Hepatocyte (in vitro differentiated cells): ENCODE measurements around the gene MAP3K6.

Experiments used
- EZH2 ChIP-seq: fragments of 200-600 bp; sonication (generic); IDR thresholded peaks from 2 replicates; pipeline ENCODE4 v1.6.1; 2016; ENCODE audit warnings: antibody characterized with exemption, mild to moderate bottlenecking, borderline replicate concordance
- EZH2phosphoT487 ChIP-seq: fragments of 200-600 bp; sonication (generic); IDR thresholded peaks from one replicate; pipeline ENCODE4 v1.6.1; 2018; ENCODE audit warnings: antibody characterized with exemption, mild to moderate bottlenecking, low read depth, moderate library complexity; ENCODE audit not compliant: unreplicated experiment, severe bottlenecking
- TF ChIP-seq, protein P1 (sequence below): fragments of 200-600 bp; sonication (generic); IDR thresholded peaks from 2 replicates; pipeline ENCODE4 v1.5.1; 2016; ENCODE audit warnings: antibody characterized with exemption, mild to moderate bottlenecking; ENCODE audit not compliant: poor library complexity

DNA sequence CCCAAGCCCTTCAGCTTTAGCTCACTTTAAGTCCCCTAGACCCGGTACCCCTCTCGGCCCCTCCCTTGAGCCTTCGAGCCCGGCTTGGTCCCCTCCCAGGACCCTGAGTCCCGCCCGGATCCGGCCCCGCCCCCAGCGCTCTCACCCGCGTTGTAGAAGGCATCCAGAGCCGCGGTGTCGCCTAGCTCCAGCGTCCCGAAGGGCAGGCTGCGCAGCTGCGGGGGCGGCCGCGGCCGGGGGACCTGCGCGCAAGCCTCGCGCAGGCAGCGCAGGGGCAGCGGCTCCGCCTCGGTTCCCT, 699 bp downstream of the MAP3K6 start:
- TF ChIP-seq, protein P1, sequence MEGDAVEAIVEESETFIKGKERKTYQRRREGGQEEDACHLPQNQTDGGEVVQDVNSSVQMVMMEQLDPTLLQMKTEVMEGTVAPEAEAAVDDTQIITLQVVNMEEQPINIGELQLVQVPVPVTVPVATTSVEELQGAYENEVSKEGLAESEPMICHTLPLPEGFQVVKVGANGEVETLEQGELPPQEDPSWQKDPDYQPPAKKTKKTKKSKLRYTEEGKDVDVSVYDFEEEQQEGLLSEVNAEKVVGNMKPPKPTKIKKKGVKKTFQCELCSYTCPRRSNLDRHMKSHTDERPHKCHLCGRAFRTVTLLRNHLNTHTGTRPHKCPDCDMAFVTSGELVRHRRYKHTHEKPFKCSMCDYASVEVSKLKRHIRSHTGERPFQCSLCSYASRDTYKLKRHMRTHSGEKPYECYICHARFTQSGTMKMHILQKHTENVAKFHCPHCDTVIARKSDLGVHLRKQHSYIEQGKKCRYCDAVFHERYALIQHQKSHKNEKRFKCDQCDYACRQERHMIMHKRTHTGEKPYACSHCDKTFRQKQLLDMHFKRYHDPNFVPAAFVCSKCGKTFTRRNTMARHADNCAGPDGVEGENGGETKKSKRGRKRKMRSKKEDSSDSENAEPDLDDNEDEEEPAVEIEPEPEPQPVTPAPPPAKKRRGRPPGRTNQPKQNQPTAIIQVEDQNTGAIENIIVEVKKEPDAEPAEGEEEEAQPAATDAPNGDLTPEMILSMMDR: no peak
- no peak for TF ChIP-seq EZH2phosphoT487
- no peak for TF ChIP-seq EZH2
